DMS 273 treated with DMSO at 0.1 percent for 48 hours (cell line): ENCODE measurements around the gene AAGAB.
"Not testable (repeated sequence)": the region's sequence is repeated elsewhere in the genome, so short reads cannot be mapped to it uniquely, and the experiment has no call there.

Source experiments
- DNase-seq: peaks from one replicate; lab custom pipeline; 2025; lab: John Stamatoyannopoulos, UW

AAGAB gene, protein sequence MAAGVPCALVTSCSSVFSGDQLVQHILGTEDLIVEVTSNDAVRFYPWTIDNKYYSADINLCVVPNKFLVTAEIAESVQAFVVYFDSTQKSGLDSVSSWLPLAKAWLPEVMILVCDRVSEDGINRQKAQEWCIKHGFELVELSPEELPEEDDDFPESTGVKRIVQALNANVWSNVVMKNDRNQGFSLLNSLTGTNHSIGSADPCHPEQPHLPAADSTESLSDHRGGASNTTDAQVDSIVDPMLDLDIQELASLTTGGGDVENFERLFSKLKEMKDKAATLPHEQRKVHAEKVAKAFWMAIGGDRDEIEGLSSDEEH

DNA sequence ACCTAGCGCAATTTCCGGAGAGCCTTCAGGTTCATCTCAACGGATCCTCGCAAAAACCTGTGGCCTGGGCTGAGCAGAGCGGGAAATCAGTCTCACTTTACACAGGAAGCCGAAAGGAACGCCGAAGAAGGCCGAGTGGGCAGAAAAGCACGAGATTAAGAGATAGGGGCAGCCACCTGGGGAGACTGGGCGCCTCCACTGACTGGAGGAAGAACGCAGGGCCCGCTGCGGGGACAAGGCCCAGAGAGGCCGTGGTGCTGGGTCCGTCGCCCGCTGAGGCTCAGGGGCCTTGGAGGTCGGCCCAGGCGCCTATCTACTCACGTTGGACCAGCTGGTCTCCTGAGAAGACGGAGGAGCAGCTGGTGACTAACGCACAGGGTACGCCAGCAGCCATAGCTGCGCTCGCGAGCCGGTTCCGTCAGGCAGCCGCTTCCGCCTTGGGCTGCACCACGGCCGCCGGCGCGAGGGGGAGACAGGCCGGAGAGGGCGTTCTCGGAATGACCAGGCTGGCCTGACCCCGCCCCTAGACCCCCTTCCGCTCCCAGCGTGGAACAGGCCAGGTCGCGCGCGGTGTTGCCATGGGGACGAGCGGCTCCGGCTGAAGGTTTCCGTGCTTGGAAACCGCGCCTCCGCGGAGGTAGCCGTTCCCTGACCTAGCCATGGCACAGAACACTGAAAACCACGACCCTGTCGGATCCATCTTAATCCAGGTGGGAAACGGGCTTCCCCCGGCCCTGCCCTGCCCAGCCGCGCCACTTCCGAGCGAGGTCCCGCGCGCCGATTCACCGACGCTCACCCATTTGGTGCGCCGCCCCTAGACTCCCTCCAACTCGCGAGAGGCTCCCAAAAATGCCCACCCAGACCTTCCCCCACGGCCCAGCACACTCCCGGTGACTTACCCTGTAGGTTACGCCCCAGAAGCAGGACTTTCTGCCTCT, at the start of gene AAGAB, which contains the start of gene IQCH:
Gene AAGAB, minus strand, starts transcription at position 424 of the 938 bp plus-strand sequence. Its CDS starts 30 bp downstream, at position 394.
Gene IQCH, plus strand, starts transcription at position 549 of the 938 bp plus-strand sequence. Its CDS starts 111 bp downstream, at position 660.
- peak; percentile 74 for DNase-seq

DNA sequence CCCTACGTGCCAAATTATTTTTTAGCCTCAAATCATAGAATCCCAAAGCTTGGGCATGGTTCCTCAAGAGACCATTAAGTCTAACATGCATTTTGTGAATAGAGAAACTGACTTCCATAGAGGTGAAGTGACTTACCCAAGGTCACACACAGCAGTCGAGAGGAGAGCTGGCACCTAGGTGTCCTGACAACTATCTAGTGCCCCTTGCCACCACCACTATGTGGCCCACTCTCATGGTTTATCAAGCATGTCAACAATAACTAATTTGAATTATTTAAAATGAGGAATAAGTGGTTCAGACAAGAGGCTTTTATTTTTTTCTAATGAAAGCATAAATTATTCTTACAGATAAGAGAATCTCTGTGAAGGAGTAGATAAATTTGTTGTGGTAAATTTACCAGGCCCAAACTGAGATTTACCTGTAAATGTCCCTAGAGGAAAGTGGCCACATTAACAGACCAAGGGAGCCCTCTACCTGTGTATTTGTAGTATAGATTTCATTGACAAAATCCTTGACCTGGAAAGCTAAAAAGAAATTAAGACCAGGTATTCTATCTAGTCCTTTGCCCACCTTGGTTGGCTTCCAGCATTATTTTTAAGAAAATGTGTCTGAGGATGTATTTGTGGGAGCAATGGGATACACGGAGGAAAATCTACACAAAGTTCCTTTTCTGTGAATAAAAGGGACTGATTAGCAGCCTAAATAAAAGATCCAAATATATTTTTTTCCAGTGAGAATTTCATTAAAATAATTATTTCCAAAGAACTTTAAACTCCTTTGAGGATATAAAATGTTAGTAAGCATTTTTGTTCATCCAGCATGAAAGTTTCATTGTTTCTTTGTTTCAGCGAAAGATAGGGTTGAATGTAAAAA, 49.3 kb upstream of the AAGAB start:
- no peak for DNase-seq

DNA sequence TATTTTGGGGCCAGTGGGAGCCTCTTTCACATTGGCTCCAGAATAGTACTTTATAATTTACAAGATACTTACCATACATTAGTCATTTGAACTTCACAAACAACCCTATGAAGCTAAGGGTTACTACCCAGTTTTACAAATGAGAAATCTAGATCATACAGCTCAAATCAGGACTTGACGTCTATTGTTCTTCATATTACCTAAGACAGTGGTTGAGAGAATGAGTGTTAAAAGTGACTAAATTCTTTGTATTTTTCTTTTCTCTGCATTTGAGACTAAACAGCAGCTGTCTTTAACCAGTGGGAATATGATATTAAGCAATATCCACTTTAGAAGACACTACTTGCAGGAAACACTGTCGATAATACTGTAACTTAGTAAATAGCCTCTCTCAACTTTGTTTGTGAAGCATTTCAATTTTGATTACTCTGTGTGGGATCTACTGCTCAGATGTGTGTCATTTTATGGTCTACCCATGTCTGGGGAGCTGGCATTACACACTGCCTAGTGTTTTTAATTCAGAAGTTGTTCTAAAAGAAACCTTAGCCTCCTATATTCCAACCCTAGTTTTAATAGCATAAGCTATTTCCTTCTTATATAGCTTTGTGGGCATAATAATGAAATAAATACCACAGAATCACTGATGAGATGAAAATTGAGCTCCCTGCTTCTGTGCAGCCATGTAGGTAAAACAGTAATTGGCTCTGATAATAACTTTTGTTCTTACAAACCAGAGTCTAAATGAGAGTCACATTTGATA, 46.0 kb upstream of the AAGAB start:
- DNase-seq, result no peak

DNA sequence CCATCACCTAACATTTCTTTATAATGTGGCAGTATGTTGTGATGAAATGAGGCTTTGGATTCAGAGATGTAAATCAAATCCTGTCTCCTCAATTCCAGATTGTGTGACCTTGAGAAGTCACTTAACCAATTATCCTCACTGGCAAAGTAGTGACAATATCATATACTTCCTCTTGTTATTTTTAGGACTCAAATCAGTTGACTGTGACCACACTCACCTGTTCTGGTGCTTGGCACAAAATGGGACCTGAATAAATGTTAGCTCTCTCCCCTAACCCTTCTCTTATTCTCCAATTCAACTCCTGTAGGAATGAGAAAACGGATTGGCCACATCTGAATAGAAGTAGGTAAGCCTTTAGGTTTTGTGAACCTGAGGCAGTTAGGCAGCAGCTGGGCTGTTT, 42.2 kb upstream of the AAGAB start:
- no peak for DNase-seq

DNA sequence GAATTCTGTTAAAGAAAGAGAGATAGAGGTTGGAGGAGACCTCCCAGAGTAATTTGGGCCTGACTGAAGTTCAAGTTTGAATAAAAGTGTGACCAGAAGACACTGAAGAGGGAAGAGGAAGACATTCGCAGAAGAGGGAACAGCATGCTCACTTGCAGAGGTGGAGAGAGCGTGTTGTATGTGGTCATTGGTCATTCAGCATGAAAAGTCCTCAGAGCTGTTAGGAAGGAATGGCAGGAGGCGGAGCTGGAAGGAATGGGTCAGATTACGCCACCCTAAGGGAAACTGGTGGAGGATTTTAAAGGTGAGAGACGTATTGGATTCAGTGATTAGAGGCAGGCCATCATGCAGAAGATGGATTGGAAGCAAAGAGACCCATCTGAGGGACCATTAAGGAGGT, 41.7 kb upstream of the AAGAB start:
- no peak for DNase-seq

DNA sequence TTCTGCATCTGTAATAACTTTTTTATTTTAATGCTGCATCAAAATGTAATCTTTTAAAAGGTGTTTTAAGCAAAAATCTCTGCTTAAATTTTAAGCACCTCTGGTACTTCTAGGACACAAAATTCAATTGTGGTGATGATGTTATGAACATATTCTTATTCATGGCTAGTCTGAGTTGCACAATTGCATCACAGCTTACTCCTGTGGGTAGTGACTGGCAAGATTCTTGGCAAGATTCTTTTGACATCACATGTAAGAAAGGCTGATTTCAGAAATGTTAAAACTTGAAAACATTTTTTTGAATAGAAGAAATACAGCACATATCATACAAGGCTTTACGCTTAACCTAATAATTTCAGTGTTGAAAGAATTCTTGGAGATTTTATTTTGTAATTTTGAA, 35.9 kb upstream of the AAGAB start:
- DNase-seq, result no peak

DNA sequence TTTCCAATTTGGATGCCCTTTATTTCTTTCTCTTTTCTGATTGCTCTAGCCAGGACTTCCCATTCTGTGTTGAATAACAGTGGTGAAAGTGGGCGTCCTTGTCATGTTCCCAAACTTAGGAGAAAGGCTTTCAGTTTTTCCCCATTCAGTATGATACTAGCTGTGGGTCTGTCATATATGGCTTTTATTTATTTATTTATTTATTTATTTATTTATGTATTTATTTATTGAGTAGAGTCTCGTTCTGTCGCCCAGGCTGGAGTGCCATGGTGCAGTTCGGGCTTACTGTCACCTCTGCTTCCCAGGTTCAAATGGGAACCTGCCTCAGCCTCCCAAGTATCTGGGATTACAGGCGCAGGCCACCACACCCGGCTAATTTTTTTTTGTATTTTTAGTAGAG, 31.9 kb upstream of the AAGAB start:
- DNase-seq, result not testable (repeated sequence)

DNA sequence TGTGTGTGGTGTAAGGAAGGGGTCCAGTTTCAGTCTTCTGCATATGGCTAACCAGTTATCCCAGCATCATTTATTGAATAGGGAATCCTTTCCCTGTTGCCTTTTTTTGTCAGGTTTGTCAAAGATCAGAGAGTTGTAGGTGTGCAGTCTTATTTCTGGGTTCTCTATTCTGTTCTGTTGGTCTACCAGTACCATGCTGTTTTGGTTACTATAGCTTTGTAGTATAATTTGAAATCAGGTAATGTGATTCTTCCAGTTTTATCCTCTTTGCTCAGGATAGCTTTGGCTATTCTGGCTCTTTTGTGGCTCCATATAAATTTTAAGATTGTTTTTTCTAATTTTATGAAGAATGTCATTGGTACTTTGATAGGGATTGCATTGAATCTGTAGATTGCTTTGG, 31.2 kb upstream of the AAGAB start:
- DNase-seq, result not testable (repeated sequence)

DNA sequence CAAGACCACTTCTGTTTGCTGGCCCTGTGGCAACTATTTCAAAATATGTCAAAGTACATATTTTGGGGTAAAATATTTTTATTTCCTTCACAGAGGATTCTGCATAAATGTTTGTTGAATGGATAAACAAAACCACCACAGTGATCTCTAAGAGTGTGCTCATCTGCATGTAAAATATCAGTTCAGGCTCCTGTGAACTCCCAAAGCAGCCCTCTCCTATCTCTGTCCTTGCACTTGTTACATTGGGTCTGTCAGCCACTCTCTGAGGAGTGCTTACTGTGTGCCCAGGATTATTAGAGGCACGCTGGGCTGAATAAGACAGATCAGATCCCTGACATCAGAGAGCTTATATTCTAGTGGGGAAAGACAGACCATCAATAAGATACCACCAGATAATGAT, 27.3 kb upstream of the AAGAB start:
- DNase-seq, result no peak

DNA sequence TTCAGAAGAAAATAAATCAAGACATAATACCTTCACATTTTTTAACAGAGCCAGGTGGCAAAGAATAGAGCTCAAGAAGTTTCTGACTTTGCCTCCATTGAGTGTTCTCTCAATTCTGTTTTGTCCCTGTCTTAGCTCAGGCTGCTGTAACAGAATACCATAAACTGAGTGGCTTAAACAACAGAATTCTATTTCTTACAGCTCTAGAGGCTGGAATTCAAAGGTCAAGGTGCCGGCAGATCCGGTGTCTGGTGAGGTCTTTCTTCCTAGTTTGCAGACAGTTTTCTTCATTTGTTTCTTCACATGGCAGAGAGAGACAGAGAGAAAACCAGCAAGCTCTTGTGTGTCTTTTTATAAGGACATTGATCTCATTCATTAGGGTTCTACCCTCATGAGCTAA, 25.8 kb upstream of the AAGAB start:
- DNase-seq, result no peak

DNA sequence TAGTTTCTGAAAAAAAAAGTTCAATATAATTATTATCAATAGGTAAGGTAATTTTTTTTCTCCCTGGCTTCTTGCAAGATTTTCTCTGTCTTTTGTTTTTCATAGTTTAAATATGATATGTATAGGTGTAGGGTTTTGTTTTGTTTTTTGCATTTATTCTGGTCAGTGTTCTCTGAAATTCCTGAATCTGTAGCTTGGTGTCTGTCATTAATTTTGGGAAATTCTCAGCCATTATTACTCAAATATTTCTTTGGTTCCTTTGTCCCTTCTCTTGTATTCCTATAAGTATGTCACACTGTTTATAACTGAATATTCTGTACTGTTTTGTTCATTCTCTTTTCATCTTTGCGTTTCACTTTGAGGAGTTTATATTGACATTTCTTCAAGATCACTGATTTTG, 22.2 kb upstream of the AAGAB start:
- DNase-seq, result no peak

DNA sequence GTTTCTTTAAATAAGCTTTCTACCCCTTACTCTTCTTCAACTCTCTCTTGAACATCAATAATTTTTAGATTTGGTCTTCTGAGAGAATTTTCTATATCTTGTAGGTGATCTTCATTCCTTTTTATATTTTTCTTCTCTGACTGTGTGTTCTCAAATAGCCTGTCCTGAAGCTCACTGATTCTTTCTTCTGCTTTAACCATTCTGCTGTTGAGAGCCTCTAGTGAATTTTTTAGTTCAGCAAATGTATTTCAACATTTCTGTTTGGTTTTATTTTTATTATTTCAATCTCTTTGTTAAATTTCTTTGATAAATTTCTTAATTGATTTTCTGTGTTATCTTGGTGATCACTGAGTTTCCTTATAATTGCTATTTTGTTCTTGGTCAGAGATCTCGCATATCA, 19.8 kb upstream of the AAGAB start:
- DNase-seq, result no peak

DNA sequence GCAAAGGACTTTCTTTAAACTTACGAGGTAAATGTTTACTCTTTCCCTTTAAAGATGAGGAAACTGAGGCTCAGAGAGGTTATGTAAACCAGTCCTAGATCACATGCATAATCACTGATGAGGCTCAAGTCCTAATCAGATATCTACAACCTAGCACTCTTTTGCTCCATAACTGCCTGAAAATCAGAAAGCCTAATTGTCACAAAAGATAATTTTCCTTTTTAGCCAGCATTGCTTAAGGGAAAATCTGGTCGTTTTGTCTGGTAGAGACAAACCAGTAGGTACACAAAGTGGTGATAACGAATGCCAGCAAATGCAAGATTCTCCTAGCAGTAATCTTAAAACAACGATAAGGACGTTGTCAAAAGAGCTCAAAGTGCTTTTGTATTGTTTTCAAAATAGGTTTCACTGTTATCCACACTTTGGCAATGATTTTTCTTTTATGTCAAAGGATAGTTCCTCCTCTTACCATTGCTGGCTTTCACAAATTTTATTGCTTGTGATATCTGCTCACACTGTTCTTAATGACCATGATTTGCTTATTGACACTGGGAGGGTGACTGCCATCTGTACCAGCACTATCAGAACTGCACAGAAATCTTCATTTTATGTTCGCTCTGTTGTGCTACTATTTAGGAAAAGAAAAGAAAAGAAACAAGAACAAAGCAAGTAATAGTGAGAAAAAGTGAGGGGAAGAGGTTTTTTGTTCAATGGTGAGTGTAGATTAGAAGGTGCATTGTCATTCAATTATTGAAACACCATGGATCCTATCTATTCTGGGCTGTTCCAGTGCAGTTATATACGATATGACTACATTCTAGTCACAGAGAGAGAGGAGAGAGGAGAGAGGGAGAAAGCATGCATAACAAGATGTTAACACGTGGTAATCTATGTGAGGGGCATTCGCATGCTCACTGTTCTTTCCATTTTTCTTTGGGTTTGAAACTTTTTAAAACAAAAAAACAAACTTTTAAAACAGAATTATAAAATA, 13.8 kb upstream of the AAGAB start:
- DNase-seq, result no peak

DNA sequence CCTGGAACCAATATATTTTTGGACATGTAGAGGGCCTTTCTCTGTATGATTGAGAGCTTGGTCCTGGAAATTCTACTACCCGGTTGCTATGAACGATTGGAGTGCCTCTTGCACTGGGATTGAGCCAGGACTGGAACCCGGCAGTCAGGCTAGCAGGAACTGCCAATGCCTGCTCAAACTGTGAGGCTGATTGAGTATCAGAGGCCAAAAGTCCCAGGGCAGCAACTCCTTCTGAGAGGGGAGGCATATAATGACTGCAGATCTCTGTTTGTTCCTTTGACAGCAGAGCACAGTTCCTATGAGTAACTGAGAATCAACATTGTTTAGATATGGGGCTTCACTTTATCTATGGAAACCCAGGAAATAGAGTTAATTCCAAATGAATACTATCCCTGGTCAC, 13.0 kb upstream of the AAGAB start:
- DNase-seq, result no peak

DNA sequence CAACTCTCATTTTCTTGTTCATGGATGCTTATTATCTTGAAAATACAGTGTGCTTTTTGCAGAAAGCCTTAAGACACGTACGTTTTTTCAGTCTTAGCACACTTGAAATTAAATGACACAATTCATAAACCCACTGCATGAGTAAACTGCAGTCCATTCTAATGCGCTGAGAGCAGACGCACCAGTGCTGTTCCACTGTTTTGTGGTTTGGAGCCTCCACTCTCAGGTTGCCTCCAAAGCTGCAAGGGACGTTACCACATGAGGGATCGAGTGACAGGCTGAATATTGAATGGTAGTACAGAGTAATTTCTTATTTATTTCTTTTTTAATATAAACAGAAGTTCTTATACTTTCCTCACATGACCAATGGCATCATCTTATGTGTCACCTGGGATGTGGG, 12.4 kb upstream of the AAGAB start:
- no peak for DNase-seq

DNA sequence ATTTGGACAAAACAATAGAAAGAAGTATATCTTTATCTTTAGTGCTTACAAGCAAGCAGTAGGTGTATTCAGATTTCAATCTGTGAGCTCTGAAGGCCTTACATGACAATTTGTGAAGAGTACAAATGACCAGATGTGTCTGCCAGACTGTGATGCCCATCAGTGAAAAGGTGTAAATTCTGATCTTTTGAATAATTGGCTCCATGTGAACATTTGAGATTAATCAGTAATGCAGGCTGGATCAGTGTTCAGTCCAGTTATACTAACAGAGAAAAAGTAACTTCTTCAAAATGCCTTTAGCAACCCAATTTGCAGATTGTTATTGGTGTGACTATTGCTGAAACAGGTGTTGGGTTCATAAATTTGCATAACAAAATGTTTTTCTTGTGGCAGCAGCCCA, 5.3 kb upstream of the AAGAB start:
- no peak for DNase-seq

DNA sequence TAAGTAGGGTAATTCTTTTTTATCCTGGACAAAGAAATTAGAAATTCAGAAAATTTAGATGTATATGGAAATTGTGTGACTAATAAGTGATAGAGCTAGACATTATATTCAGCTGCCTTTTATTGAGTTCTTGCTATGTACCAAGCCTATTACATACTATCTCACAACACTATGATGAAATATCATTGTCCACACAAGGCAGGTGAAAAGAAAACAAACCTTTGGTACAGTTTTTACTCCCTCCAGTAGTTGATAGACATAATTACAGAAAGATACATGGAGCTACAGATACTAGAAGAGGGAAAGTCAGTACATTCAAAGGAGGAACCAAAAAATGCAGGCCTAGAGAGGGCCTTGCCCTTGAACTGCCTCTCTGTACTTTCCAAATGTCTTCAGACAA, 4.9 kb upstream of the AAGAB start:
- no peak for DNase-seq

DNA sequence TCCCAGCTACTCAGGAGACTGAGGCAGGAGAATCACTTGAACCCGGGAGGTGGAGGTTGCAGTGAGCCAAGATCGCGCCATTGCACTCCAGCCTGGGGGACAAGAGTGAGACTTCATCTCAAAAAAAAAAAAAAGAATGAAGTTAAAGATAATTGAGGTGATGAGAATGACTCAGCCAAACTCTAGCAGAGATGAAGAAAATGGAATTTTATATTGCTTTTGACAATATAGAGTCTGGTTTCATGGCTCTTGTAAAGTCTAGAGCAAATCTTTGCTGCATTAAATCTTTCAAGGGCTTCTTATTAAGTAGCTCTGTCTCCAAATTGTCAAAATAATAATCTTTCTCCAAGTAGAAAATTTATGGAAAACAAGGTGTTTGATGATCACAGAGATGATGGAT, 4.0 kb upstream of the AAGAB start:
- DNase-seq, result not testable (repeated sequence)

DNA sequence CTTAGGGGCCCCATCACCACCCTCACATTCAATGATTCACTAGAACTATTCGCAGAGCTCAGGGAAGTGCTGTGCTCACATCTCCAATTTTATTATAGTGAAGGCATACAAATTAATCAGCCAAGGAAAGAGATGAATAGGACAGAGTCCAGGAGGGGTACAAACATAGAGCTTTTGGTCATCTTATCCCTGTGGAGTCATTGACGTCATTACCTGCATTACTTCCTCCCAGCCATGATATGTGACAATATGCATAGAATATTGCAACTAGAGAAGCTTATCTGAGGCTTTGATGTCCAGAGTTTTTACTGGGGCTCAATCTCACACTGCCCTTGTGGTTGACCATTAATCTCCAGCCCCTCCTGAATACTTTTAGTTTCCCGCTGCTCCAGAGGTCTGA, 1.6 kb upstream of the AAGAB start:
- no peak for DNase-seq

DNA sequence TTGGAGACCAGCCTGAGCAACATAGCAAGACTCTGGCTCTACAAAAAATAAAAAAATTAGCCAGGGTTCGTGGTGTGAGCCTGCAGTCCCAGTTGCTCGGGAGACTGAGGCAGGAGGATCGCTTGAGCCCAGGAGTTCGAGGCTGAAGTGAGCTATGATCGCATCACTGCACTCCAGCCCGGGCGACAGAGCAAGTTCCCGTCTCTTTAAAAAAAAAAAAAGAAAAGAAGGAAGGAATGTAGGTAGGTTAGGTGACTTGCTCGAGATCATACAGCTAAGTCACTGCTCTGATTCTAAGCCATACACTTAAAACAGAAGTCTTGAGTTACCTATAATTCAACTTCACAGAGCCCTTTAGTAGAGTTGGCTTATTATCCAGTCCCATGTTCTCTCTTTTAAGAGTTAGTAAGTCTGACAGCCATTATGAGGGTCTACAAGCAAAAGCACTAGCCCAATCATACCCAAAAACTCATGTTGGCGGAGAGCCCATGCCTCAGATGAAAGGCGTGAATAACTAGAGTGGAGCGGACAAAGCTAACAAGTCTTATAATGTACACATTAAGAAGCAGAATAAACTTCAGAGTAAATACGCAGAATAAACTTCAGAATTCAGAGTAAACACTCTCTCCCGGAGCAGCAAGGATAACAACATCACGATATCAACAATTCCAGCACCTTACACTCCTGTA, 768 bp downstream of the AAGAB start:
- DNase-seq, result no peak
